ENCODE results near the gene DUSP28.

DUSP28 gene

GRCh38 chr2:240564561-240565332, 4.6 kb downstream of the DUSP28 start:
- Histone ChIP-seq H3K9ac (ENCODE audit: low read length) (no peak overlapping the region), H3K36me3 (ENCODE audit: control insufficient read depth, insufficient read depth, low read length, severe bottlenecking) (no peaks in the 10 kb centered on the region), H3K4me3 (ENCODE audit: low read length) (no peak overlapping the region), H3K4me1 (ENCODE audit: control insufficient read depth, insufficient read depth, low read length) (peaks cover 46% of the 10 kb centered on the region), H3K27me3 (replicated peaks; ENCODE audit: control insufficient read depth, insufficient read depth, low read length) (no peaks in the 10 kb centered on the region), H3K9me3 (ENCODE audit: control insufficient read depth, low read length) (no peaks in the 10 kb centered on the region)
- no peak for DNase-seq (ENCODE audit: low read depth)

DNA sequence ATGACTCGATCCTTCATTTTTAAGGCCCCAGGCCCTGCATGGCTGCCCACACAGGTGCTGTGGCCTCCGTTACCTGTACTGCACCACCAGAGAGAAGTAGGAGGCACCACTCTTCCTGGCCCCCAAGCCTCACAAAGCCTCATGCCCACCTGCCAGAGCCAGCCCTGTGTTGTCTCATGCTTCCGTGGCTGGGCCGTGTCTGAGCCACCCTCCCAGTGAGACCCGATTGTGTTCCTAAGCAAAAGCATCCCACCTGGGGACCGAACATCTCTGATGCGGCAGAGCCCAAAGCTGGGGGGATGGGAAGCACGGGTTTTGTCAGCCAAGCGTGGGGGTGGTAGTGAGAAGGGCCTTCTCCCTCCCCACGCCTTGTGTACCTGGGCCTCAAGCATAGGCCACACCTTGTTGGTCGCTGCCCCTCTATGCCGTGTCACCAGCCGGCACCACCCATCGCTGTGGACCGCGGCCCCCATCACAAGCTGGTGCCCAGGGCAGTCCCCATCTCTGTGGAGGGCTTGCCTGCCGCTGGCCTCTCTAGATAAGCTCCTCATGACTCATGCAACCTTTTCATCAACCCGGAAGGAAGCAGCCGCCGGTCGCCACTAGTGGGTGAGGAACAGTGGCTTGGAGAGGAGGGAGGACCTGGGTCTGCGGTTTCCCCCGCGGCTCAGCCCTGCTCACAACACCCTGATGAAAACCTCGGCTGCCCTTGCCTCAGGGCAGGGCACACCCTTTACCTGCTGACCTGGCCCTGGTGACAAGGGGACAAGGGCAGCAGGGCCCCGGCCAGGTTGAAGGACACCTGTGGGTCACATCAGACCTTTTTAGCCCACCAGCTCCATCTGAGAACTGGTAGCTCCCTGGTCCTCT, 5.4 kb downstream of the DUSP28 start:
- H3K9me3 ChIP-seq (ENCODE audit: control insufficient read depth, low read length), result no peaks in the 10 kb centered on the region
- DNase-seq (ENCODE audit: low read depth), result no peak
- H3K4me3 ChIP-seq (ENCODE audit: low read length), result peak overlapping the region; percentile 67
- peaks cover 44% of the 10 kb centered on the region for H3K4me1 ChIP-seq (ENCODE audit: control insufficient read depth, insufficient read depth, low read length)
- H3K36me3 ChIP-seq (ENCODE audit: control insufficient read depth, insufficient read depth, low read length, severe bottlenecking), result no peaks in the 10 kb centered on the region
- H3K9ac ChIP-seq (ENCODE audit: low read length), result peak overlapping the region; percentile 78
- no peaks in the 10 kb centered on the region for H3K27me3 ChIP-seq (replicated peaks; ENCODE audit: control insufficient read depth, insufficient read depth, low read length)

DNA sequence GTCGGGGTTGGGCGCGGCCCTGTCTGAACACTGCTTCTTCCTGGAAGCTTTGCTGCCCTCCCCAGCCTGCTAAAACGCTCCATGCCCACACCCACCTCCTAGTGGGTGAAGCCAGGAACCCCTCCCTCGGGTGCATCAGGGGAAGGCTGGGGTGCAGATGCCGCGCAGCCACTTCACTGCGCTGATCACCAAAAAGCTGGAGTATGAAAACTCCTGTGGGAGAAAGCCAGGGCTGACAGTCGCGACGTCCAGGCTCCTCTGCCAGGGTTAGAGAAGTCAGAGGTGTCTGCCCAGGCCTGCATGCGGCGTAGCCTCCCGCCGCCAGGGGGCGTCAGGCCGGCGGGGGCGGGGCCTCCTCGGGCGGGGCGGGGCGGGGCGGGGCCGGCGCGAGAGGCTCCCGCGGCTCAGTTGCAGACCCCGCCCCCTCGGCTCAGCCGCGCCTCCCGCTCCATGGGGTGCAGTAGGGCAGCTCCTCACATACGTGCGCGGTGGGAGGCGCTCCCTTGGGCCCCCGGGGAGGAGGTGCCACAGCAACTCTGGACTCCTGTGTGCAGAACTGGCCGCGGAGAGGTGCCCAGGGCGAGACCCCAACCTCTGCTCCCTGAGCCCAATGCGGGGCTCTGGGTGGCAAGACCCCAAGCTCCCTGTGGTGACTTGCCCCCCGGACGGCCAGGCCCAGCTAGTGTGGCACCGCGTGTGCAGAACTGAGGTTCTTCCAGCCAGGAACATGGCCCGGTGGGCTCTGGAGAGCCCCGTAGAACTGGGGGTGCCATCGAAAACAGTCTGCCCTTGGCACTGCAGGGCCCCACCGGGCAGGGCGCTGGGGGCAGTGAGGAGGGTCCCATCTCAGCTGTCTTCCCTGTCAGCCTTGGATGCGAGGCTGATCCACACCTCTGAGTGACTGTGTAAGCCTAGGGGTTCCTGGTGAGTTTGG, 6.3 kb downstream of the DUSP28 start:
- H3K4me3 ChIP-seq (ENCODE audit: low read length), result peak overlapping the region; percentile 87
- peak overlapping the region; percentile 89 for H3K9ac ChIP-seq (ENCODE audit: low read length)
- no peaks in the 10 kb centered on the region for H3K9me3 ChIP-seq (ENCODE audit: control insufficient read depth, low read length)
- H3K36me3 ChIP-seq (ENCODE audit: control insufficient read depth, insufficient read depth, low read length, severe bottlenecking), result no peaks in the 10 kb centered on the region
- H3K4me1 ChIP-seq (ENCODE audit: control insufficient read depth, insufficient read depth, low read length), result peaks cover 41% of the 10 kb centered on the region
- peak; percentile 91 for DNase-seq (ENCODE audit: low read depth)
- H3K27me3 ChIP-seq (replicated peaks; ENCODE audit: control insufficient read depth, insufficient read depth, low read length), result no peaks in the 10 kb centered on the region

- Histone ChIP-seq H3K36me3 (ENCODE audit: control insufficient read depth, insufficient read depth, low read length, severe bottlenecking) (no peaks in the 10 kb centered on the region), H3K4me1 (ENCODE audit: control insufficient read depth, insufficient read depth, low read length) (peaks cover 34% of the 10 kb centered on the region), H3K9me3 (ENCODE audit: control insufficient read depth, low read length) (no peaks in the 10 kb centered on the region), H3K4me3 (ENCODE audit: low read length) (peak overlapping the region; percentile 87), H3K27me3 (replicated peaks; ENCODE audit: control insufficient read depth, insufficient read depth, low read length) (no peaks in the 10 kb centered on the region), H3K9ac (ENCODE audit: low read length) (peak overlapping the region; percentile 89)
- DNase-seq (ENCODE audit: low read depth), result no peak
Observed at GRCh38 chr2:240567137-240567871, 7.1 kb downstream of the DUSP28 start.

- H3K4me1 ChIP-seq (ENCODE audit: control insufficient read depth, insufficient read depth, low read length), result peaks cover 32% of the 10 kb centered on the region
- peak; percentile 85 for DNase-seq (ENCODE audit: low read depth)
- no peaks in the 10 kb centered on the region for H3K36me3 ChIP-seq (ENCODE audit: control insufficient read depth, insufficient read depth, low read length, severe bottlenecking)
- peak within 1 kb of the TSS; percentile 87 for H3K4me3 ChIP-seq (ENCODE audit: low read length)
- H3K27me3 ChIP-seq (replicated peaks; ENCODE audit: control insufficient read depth, insufficient read depth, low read length), result no peaks in the 10 kb centered on the region
- H3K9ac ChIP-seq (ENCODE audit: low read length), result peak within 1 kb of the TSS; percentile 89
- no peaks in the 10 kb centered on the region for H3K9me3 ChIP-seq (ENCODE audit: control insufficient read depth, low read length)
Observed at GRCh38 chr2:240567872-240568677, 7.9 kb downstream of the DUSP28 start, which contains the start of gene RNPEPL1. Gene RNPEPL1, plus strand, starts transcription at chr2:240568484. Its CDS starts 103 bp downstream, at chr2:240568587.

DNA sequence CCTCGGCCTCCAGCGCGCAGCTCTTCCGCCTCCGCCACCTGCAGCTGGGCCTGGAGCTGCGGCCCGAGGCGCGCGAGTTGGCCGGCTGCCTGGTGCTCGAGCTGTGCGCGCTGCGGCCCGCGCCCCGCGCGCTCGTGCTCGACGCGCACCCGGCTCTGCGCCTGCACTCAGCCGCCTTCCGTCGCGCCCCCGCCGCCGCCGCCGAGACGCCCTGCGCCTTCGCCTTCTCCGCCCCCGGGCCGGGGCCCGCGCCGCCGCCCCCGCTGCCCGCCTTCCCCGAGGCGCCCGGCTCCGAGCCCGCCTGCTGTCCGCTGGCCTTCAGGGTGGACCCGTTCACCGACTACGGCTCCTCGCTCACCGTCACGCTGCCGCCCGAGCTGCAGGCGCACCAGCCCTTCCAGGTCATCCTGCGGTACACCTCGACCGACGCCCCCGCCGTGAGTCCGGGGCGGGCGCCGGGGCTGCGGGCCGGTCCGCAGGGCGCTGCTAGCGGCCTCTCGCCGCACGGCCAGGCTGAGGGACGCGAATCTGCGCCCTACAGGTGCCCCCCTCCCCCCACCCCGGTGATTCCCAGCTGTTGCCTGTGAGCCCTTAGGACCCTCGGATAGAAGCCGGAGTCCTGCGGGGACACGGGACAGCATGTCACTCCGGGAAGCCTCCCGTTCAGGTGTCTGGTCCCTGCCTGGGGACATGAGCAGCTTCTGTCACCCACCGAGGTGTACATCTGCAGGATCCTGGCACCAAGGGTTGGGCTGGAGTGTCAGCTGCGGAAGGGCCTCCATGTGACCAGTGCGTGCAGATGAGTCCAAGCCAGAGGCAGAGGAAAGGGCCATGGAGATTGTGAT, 8.7 kb downstream of the DUSP28 start:
- Histone ChIP-seq H3K27me3 (replicated peaks; ENCODE audit: control insufficient read depth, insufficient read depth, low read length) (no peaks in the 10 kb centered on the region), H3K36me3 (ENCODE audit: control insufficient read depth, insufficient read depth, low read length, severe bottlenecking) (no peaks in the 10 kb centered on the region), H3K4me3 (ENCODE audit: low read length) (peak overlapping the region; percentile 85), H3K4me1 (ENCODE audit: control insufficient read depth, insufficient read depth, low read length) (peaks cover 32% of the 10 kb centered on the region), H3K9ac (ENCODE audit: low read length) (peak overlapping the region; percentile 80), H3K9me3 (ENCODE audit: control insufficient read depth, low read length) (no peaks in the 10 kb centered on the region)
- peak; percentile 76 for DNase-seq (ENCODE audit: low read depth)

DNA sequence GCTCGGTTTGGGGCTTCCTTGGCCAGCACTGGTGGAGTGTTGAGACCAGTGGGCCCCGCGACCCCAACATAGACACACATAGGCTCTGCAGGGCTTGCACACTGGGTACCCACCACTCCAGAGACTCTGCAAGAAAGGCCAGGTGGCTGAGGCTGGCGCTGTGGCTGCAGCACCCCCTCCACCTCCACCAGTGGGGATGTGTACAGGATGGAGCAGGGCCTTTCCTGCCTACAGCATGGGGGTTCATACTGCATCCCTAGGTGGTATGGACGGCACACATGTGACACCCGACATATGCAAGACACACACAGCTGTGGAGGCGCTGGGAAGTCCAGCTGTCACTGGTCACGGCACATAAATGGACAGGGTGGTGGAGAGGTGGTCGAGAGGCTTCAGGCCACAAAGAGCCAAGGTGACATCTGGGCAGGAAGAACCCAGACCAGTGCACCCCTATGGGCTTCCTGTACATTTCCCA, 9.4 kb downstream of the DUSP28 start:
- peak overlapping the region; percentile 80 for H3K9ac ChIP-seq (ENCODE audit: low read length)
- no peaks in the 10 kb centered on the region for H3K27me3 ChIP-seq (replicated peaks; ENCODE audit: control insufficient read depth, insufficient read depth, low read length)
- peaks cover 32% of the 10 kb centered on the region for H3K4me1 ChIP-seq (ENCODE audit: control insufficient read depth, insufficient read depth, low read length)
- peak overlapping the region; percentile 85 for H3K4me3 ChIP-seq (ENCODE audit: low read length)
- H3K36me3 ChIP-seq (ENCODE audit: control insufficient read depth, insufficient read depth, low read length, severe bottlenecking), result peaks cover 1% of the 10 kb centered on the region
- no peak for DNase-seq (ENCODE audit: low read depth)
- H3K9me3 ChIP-seq (ENCODE audit: control insufficient read depth, low read length), result no peaks in the 10 kb centered on the region

DNA sequence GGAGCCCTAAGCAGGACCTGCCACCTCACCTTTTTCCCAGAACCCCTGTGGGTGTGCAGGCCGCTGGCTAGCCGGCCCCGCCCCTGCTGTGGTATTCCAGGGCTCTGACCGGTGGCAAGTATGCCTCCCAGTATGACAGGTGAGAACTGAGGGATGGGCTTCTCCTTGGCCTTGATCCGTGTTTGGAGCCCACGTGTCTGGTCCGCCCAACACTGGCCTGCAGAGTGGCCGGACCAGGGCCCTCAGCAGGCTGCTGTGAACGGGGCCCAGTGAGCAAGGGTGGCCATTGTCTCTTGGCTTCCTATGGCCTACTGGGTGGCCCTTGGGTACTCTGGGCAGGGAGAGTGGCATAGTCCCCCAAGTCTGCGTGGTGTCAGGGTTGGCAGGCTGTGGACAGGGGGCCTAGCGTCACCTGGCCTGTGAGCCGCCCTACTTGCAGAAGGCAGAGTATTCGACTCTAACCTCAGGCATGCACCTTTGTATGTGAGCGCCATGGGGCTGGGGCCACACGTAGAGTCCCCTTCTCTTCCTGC, 9.9 kb downstream of the DUSP28 start:
- peaks cover 6% of the 10 kb centered on the region for H3K36me3 ChIP-seq (ENCODE audit: control insufficient read depth, insufficient read depth, low read length, severe bottlenecking)
- no peak for DNase-seq (ENCODE audit: low read depth)
- H3K4me1 ChIP-seq (ENCODE audit: control insufficient read depth, insufficient read depth, low read length), result peaks cover 32% of the 10 kb centered on the region
- peak overlapping the region; percentile 85 for H3K4me3 ChIP-seq (ENCODE audit: low read length)
- no peaks in the 10 kb centered on the region for H3K27me3 ChIP-seq (replicated peaks; ENCODE audit: control insufficient read depth, insufficient read depth, low read length)
- no peak overlapping the region for H3K9ac ChIP-seq (ENCODE audit: low read length)
- H3K9me3 ChIP-seq (ENCODE audit: control insufficient read depth, low read length), result no peaks in the 10 kb centered on the region

Data from adipocyte (in vitro differentiated cells).